AG09309 (cell line): ENCODE measurements around the gene ASB3.

ENCODE experiments used
- DNase-seq: peaks from one replicate; pipeline ENCODE4 v3.0.0-alpha.2; 2010; ENCODE audit warnings: low read depth
- H3K4me3 ChIP-seq: 2 replicates; pipeline ENCODE4 v1.5.1; 2011; ENCODE audit warnings: mild to moderate bottlenecking, low read depth, low read length, moderate library complexity; ENCODE audit not compliant: control insufficient read depth
- CTCF ChIP-seq: IDR thresholded peaks from 2 replicates; pipeline ENCODE4 v1.5.1; 2011; ENCODE audit warnings: mild to moderate bottlenecking, low read depth, low read length, inconsistent platforms; ENCODE audit not compliant: insufficient read depth, control insufficient read depth; ENCODE audit errors: missing control alignments

Gene ASB3

GRCh38 chr2:53633441-53633840 is 153.3 kb downstream of the ASB3 start:
- TF ChIP-seq CTCF: no peak
- H3K4me3 ChIP-seq: no peak overlapping the region
- DNase-seq: no peak

- no peak overlapping the region for H3K4me3 ChIP-seq
- peak; percentile 37 for DNase-seq
- no peak for TF ChIP-seq CTCF
Observed at GRCh38 chr2:53632714-53633113, 154.0 kb downstream of the ASB3 start.

- no peak for TF ChIP-seq CTCF
- no peak for DNase-seq
- no peak overlapping the region for H3K4me3 ChIP-seq
Observed at GRCh38 chr2:53632126-53632460, 154.7 kb downstream of the ASB3 start.

GRCh38 chr2:53631313-53632125 is 155.2 kb downstream of the ASB3 start:
- H3K4me3 ChIP-seq: no peak overlapping the region
- DNase-seq: no peak
- TF ChIP-seq CTCF: no peak

GRCh38 chr2:53630026-53630606 is 156.6 kb downstream of the ASB3 start:
- TF ChIP-seq CTCF: no peak
- no peak for DNase-seq

GRCh38 chr2:53629501-53629900 is 157.3 kb downstream of the ASB3 start:
- TF ChIP-seq CTCF: no peak
- no peak for DNase-seq
- no peak overlapping the region for H3K4me3 ChIP-seq

More at GRCh38 chr2:53630026-53630606, 156.6 kb downstream of the ASB3 start:
- no peak overlapping the region for H3K4me3 ChIP-seq

- DNase-seq: no peak
- no peak overlapping the region for H3K4me3 ChIP-seq
- no peak for TF ChIP-seq CTCF
Observed at GRCh38 chr2:53629001-53629400, 157.8 kb downstream of the ASB3 start.
